ENCODE results near the gene JMJD7. TPM values are rescaled to one million over a fixed set of nuclear protein-coding genes. Genes with fewer than 3 reads are reported as not detected.

JMJD7 gene
- total and polyA plus RNA-seq, 8 donors, result 6.5 to 16.8 (median 10.5) TPM

GRCh38 chr15:41789662-41790061 is 38.2 kb upstream of the JMJD7 start:
- Histone ChIP-seq H3K4me1 (no peaks in the 10 kb centered on the region), H3K36me3 (no peaks in the 10 kb centered on the region), H3K27ac (no peak overlapping the region), H3K27me3 (no peaks in the 10 kb centered on the region), H3K4me3 (no peak overlapping the region), H3K9me3 (no peaks in the 10 kb centered on the region)
- ATAC-seq (no peak), FAIRE-seq (no peak), DNase-seq (no peak)
- no peak for TF ChIP-seq CTCF (IDR thresholded peaks at IDR 0.05)
- intact Hi-C loops (cut with DNase I), result no loop called here

GRCh38 chr15:41790169-41790568 is 37.7 kb upstream of the JMJD7 start:
- 94 to 95% methylated on average over 3 of the region's 3 CpGs for WGBS, 2 donors
- intact Hi-C loops (cut with DNase I), result no loop called here
- ATAC-seq (no peak), FAIRE-seq (no peak), DNase-seq (no peak)
- H3K4me3 ChIP-seq, result no peak overlapping the region
- H3K9me3 ChIP-seq, result no peaks in the 10 kb centered on the region
- TF ChIP-seq CTCF (IDR thresholded peaks at IDR 0.05), result no peak
- no peaks in the 10 kb centered on the region for H3K4me1 ChIP-seq
- no peaks in the 10 kb centered on the region for H3K27me3 ChIP-seq
- no peak overlapping the region for H3K27ac ChIP-seq
- H3K36me3 ChIP-seq, result no peaks in the 10 kb centered on the region

DNA sequence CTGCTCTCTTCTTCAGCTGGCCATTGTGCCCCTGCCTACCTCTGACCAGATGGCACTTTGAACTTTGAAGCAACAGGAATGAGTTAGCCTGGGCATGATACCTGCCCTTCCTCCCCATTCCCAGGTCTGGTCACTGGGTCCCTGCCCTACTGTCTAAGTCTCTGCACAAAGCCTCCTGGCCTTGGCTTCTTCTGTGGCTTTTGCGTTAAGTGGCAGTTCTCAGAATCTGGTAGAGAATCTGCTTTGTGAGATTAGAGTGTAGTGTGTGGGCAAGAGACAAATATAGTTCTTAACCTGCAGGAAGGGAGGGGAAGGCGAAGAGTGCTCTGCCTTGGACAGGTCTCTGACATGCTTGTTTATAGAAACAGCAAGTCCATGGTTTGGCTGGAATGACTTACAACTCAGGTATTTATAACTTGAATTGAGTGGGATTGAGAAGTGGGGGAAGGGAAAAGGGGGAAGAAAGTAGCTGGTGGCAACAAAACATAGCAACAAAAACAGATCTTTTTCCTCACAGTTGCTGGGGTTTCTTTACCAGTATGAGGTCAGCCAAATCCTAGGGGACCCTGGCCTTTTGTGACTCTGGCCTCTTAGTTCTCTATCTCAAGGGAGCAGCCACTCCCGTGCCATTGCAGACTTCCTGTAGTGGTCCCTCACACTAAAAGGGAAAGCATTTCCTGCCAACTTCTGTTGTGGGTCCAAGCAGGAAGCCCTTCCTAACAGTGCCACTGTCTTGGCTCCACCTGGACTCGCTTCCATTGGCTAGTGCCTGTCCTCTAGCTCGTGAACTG is 36.9 kb upstream of the JMJD7 start:
- Histone ChIP-seq H3K27me3 (no peaks in the 10 kb centered on the region), H3K4me1 (no peaks in the 10 kb centered on the region), H3K27ac (no peak overlapping the region), H3K4me3 (no peak overlapping the region), H3K36me3 (no peaks in the 10 kb centered on the region), H3K9me3 (no peaks in the 10 kb centered on the region)
- no peak for TF ChIP-seq CTCF (IDR thresholded peaks at IDR 0.05)
- no peak for FAIRE-seq
- intact Hi-C loops (cut with DNase I), result no loop called here
- DNase-seq, result no peak
- ATAC-seq, result peak in 2 of 4 donors; percentile 11 to 28
- WGBS, 2 donors, result 80 to 84% methylated on average over 5 of the region's 5 CpGs

- DNase-seq, result no peak
- TF ChIP-seq CTCF (IDR thresholded peaks at IDR 0.05), result no peak
- intact Hi-C loops (cut with DNase I), result no loop called here
- H3K4me1 ChIP-seq, result no peaks in the 10 kb centered on the region
- no peak overlapping the region for H3K4me3 ChIP-seq
- H3K9me3 ChIP-seq, result no peaks in the 10 kb centered on the region
- no peak overlapping the region for H3K27ac ChIP-seq
- no peak for ATAC-seq
- no peaks in the 10 kb centered on the region for H3K36me3 ChIP-seq
- 91 to 96% methylated on average over 4 of the region's 4 CpGs for WGBS, 2 donors
- no peak for FAIRE-seq
- no peaks in the 10 kb centered on the region for H3K27me3 ChIP-seq
Measured at GRCh38 chr15:41791547-41791937, 36.4 kb upstream of the JMJD7 start.

- Histone ChIP-seq H3K4me3 (no peak overlapping the region), H3K27ac (no peak overlapping the region), H3K4me1 (no peaks in the 10 kb centered on the region), H3K27me3 (no peaks in the 10 kb centered on the region), H3K36me3 (no peaks in the 10 kb centered on the region), H3K9me3 (no peaks in the 10 kb centered on the region)
- DNase-seq, result no peak
- intact Hi-C loops (cut with DNase I), result no loop called here
- ATAC-seq, result no peak
- 91 to 95% methylated on average over 5 of the region's 5 CpGs for WGBS, 2 donors
- FAIRE-seq, result no peak
- no peak for TF ChIP-seq CTCF (IDR thresholded peaks at IDR 0.05)
Measured at GRCh38 chr15:41792000-41792637, 35.8 kb upstream of the JMJD7 start.

Measured in pancreas (tissue), 10 donors.